Vagina (tissue), 2 donors: Measurements from ENCODE around the gene EPHB4. TPM values are rescaled to one million over a fixed set of nuclear protein-coding genes. Genes with fewer than 3 reads are reported as not detected.
"Not testable (repeated sequence)": the region's sequence is repeated elsewhere in the genome, so short reads cannot be mapped to it uniquely, and the experiment has no call there.

Source experiments
- DNase-seq, 2 donors: peaks; one replicate each; pipeline ENCODE4 v3.0.0-alpha.2; 2017; ENCODE audit errors: extremely low spot score in 2 of 2
- H3K27ac ChIP-seq: fragments of 200-600 bp; sonication (generic); one replicate; pipeline ENCODE4 v1.5.1; 2019
- H3K27me3 ChIP-seq: fragments of 200-600 bp; sonication (generic); one replicate; pipeline ENCODE4 v1.5.1; 2019
- H3K36me3 ChIP-seq, 2 donors: fragments of 200-600 bp; sonication (generic); one replicate each; pipeline ENCODE4 v1.5.1; 2017 to 2019
- H3K4me1 ChIP-seq: fragments of 200-600 bp; sonication (generic); one replicate; pipeline ENCODE4 v1.5.1; 2019
- H3K4me3 ChIP-seq, 2 donors: fragments of 200-600 bp; sonication (generic); 1 replicate in 1 of 2; 2 replicates in 1 of 2; pipeline ENCODE4 v1.5.1; 2016 to 2019
- H3K9me3 ChIP-seq: fragments of 200-600 bp; sonication (generic); one replicate; pipeline ENCODE4 v1.5.1; 2019
- POLR2A ChIP-seq, 2 donors: fragments of 450-650 bp; IDR thresholded peaks; one replicate each; pipeline ENCODE4 v1.6.1; 2017; ENCODE audit warnings: antibody characterized with exemption in 2 of 2, mild to moderate bottlenecking in 2 of 2, moderate library complexity in 2 of 2
- POLR2AphosphoS5 ChIP-seq, 2 donors: sonication (generic); formaldehyde crosslinking; IDR thresholded peaks; one replicate each; pipeline ENCODE4 v1.9.0; 2017; ENCODE audit warnings: antibody characterized with exemption in 2 of 2, mild to moderate bottlenecking in 2 of 2, low read depth in 1 of 2; ENCODE audit not compliant: insufficient read depth in 1 of 2
- intact Hi-C: fragments of 100-400 bp; cut with DNase I; formaldehyde crosslinking; loops from one replicate; pipeline ENCODE4 v1.15.1; 2023
- total RNA-seq: library from RNA; depleted of rRNA; stranded (reverse); fragments of >200 nt; gene quantifications from one replicate; pipeline ENCODE4 v1.2.3, GENCODE V29; 2016
- TF ChIP-seq, protein P1 (sequence below), 3 experiments: fragments of 450-650 bp in 2 of 3; fragments of 200-600 bp in 1 of 3; sonication (generic) in 1 of 3; IDR thresholded peaks; one replicate each; pipeline ENCODE4 v1.5.1; 2017 to 2019; ENCODE audit warnings: antibody characterized with exemption in 3 of 3, mild to moderate bottlenecking in 2 of 3, moderate library complexity in 2 of 3

EPHB4 gene
- total RNA-seq, 1 donor from 2014 or later, result 72.4 TPM

DNA sequence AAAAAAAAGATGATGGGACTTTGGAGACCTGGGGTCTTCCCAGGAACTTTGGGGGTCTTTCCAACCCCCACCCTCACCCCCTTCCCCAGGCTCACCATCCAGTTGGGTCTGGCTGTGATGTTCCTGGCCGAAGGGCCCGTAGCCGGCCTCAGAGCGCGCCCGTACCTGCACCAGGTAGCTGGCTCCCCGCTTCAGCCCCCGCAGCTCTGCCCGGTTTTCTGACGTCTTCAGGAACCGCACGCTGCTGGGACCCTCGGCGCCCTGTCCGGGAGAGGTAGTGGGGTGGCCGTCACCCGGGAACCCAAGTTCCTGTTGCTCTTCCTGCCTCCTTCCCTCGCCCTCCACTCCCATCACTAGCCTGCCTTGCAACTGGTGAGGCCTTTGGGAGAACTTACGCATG is 10.2 kb downstream of the EPHB4 start:
- Histone ChIP-seq H3K36me3 (peaks cover 5 to 91% of the 10 kb centered on the region in 2 donors), H3K4me3 (no peak overlapping the region), H3K27ac (no peak overlapping the region), H3K9me3 (no peaks in the 10 kb centered on the region), H3K27me3 (no peaks in the 10 kb centered on the region), H3K4me1 (no peaks in the 10 kb centered on the region)
- TF ChIP-seq POLR2A (IDR thresholded peaks at IDR 0.05) (no peak), POLR2AphosphoS5 (IDR thresholded peaks at IDR 0.05; ENCODE audit: insufficient read depth in 1 of 2, low read depth in 1 of 2) (no peak)
- TF ChIP-seq, protein P1, sequence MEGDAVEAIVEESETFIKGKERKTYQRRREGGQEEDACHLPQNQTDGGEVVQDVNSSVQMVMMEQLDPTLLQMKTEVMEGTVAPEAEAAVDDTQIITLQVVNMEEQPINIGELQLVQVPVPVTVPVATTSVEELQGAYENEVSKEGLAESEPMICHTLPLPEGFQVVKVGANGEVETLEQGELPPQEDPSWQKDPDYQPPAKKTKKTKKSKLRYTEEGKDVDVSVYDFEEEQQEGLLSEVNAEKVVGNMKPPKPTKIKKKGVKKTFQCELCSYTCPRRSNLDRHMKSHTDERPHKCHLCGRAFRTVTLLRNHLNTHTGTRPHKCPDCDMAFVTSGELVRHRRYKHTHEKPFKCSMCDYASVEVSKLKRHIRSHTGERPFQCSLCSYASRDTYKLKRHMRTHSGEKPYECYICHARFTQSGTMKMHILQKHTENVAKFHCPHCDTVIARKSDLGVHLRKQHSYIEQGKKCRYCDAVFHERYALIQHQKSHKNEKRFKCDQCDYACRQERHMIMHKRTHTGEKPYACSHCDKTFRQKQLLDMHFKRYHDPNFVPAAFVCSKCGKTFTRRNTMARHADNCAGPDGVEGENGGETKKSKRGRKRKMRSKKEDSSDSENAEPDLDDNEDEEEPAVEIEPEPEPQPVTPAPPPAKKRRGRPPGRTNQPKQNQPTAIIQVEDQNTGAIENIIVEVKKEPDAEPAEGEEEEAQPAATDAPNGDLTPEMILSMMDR (IDR thresholded peaks at IDR 0.05), result no peak
- intact Hi-C loops, result no loop called here
- no peak for DNase-seq

DNA sequence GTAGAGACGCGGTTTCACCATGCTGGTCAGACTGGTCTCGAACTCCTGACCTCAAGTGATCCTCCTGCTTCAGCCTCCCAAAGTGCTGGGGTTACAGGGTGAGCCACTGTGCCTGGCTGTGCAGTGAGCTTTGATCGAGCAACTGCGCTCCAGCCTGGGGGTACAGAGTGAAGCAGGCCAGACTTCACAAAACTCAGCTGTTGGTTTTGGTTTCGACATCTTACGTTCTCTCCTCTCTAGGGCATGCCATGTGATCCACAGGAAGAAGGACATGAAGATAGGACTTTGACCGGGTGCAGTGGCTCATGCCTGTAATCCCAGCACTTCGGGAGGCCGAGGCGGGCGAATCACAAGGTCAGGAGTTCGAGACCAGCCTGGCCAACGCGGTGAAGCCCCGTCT is 10.8 kb downstream of the EPHB4 start:
- DNase-seq, intact Hi-C loops, H3K27me3 ChIP-seq, H3K4me3 ChIP-seq, H3K4me1 ChIP-seq, H3K27ac ChIP-seq, H3K9me3 ChIP-seq: not testable (repeated sequence)
- H3K36me3 ChIP-seq, result peaks cover 5 to 91% of the 10 kb centered on the region in 2 donors

DNA sequence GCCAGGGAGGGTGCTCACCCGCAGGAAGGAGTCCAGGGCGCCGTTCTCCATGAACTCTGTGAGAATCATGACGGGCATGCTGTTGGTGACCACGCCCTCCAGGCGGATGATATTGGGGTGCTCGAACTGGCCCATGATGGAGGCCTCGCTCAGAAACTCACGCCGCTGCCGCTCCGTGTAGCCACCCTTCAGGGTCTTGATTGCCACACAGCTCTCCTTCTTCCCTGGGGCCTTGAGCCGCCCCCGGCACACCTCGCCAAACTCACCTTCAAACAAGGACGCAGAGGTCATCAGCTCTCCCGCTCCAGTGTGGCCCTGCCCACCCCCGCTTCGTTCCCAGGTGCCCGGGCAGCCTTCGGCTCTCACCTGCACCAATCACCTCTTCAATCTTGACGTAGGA is 14.6 kb downstream of the EPHB4 start:
- intact Hi-C loops, result no loop called here
- no peak overlapping the region for H3K4me3 ChIP-seq
- H3K27ac ChIP-seq, result no peak overlapping the region
- H3K36me3 ChIP-seq, result peaks cover 0 to 79% of the 10 kb centered on the region in 2 donors
- DNase-seq, result no peak
- no peak for TF ChIP-seq POLR2A (IDR thresholded peaks at IDR 0.05)
- no peak for TF ChIP-seq POLR2AphosphoS5 (IDR thresholded peaks at IDR 0.05; ENCODE audit: insufficient read depth in 1 of 2, low read depth in 1 of 2)
- TF ChIP-seq, protein P1 (IDR thresholded peaks at IDR 0.05), result no peak
- no peaks in the 10 kb centered on the region for H3K9me3 ChIP-seq
- no peaks in the 10 kb centered on the region for H3K4me1 ChIP-seq
- no peaks in the 10 kb centered on the region for H3K27me3 ChIP-seq

DNA sequence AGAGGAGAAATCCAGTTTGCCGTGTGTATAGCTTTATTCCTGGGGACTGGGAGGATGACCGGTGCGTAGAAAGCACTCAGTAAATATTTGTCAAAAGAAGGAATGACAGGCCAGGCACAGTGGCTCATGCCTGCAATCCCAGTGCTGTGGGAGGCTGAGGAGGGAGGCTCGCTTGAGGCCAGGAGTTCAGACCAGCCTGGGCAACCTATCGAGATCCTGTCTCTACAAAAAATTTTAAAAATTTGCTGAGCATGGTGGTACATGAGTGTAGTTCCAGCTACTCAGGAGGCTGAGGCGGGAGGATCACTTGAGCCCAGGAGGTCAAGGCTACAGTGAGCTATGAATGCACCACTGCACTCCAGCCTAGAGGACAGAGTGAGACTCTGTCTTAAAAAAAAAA is 15.8 kb downstream of the EPHB4 start:
- Histone ChIP-seq H3K9me3 (no peaks in the 10 kb centered on the region), H3K4me1 (no peaks in the 10 kb centered on the region), H3K4me3 (no peak overlapping the region), H3K36me3 (peaks cover 0 to 84% of the 10 kb centered on the region in 2 donors), H3K27me3 (no peaks in the 10 kb centered on the region), H3K27ac (no peak overlapping the region)
- no peak for TF ChIP-seq POLR2A (IDR thresholded peaks at IDR 0.05)
- TF ChIP-seq, protein P1 (IDR thresholded peaks at IDR 0.05), result no peak
- TF ChIP-seq POLR2AphosphoS5 (IDR thresholded peaks at IDR 0.05; ENCODE audit: insufficient read depth in 1 of 2, low read depth in 1 of 2), result no peak
- no peak for DNase-seq
- intact Hi-C loops, result no loop called here

DNA sequence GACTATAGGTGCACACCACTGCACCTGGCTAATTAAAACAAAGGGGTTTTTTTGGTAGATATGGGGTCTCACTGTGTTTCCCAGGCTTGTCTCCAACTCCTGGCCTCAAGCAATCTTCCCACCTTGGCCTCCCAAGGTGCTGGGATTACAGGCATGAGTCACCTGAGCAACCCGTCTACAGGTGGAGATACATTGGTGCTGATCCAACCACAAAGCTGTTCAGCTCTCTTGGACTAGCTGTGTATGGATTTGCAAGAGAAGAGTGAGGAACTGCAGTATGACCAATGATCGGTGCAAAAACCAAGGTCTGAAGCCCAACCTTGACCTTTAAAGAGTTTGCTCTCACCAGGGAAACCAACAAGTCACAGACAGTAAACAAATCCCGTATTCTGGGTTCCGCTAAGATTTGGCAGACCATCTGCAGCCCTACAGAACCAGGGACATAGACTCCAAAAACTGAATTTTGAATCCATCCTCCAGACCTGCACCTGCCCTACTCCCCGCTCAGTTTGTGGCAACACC is 18.9 kb downstream of the EPHB4 start:
- no peaks in the 10 kb centered on the region for H3K27me3 ChIP-seq
- intact Hi-C loops, result no loop called here
- no peak overlapping the region for H3K27ac ChIP-seq
- TF ChIP-seq, protein P1 (IDR thresholded peaks at IDR 0.05), result no peak
- no peak for TF ChIP-seq POLR2A (IDR thresholded peaks at IDR 0.05)
- peaks cover 0 to 77% of the 10 kb centered on the region in 2 donors for H3K36me3 ChIP-seq
- no peaks in the 10 kb centered on the region for H3K9me3 ChIP-seq
- H3K4me1 ChIP-seq, result peaks cover 23% of the 10 kb centered on the region
- H3K4me3 ChIP-seq, result no peak overlapping the region
- DNase-seq, result no peak

DNA sequence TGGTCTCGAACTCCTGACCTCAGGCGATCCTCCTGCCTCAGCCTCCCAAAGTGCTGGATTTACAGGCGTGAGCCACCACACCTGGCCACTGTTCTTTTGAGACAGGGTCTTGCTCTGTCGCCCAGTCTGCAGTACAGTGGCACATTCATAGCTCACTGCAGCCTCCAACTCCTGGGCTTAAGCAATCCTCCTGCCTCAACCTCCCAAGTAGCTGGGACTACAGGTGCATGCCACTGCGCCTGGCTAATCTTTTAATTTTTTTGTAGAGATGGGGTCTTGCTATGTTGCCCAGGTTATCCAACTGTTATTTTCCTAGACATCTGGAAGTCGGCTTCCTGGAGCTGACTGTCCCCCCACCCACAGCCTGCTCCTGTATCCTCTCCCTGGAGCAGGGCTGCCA is 20.4 kb downstream of the EPHB4 start:
- H3K4me1 ChIP-seq, result peaks cover 39% of the 10 kb centered on the region
- H3K36me3 ChIP-seq, result peaks cover 0 to 62% of the 10 kb centered on the region in 2 donors
- not testable (repeated sequence) for H3K27ac ChIP-seq

More for the DNA sequence above, 20.4 kb downstream of the EPHB4 start:
- H3K9me3 ChIP-seq, intact Hi-C loops, H3K27me3 ChIP-seq, H3K4me3 ChIP-seq, DNase-seq: not testable (repeated sequence)
